ENCODE data around the gene TMEM161B. TPM values are rescaled to one million over a fixed set of nuclear protein-coding genes. Genes with fewer than 3 reads are reported as not detected.

The TMEM161B gene
- polyA plus RNA-seq, 2 of the 4 experiments (the other 2 are of a cell fraction), result 12.9 to 30.4 TPM

- H3K27ac ChIP-seq, result no peak overlapping the region
- ChIA-PET POLR2A (no interaction called here), CTCF (no interaction called here)
- H3K4me3 ChIP-seq, result no peak overlapping the region
- no peak overlapping the region for H3K4me2 ChIP-seq
- no peak for FAIRE-seq
- TF ChIP-seq HES2 (IDR thresholded peaks at IDR 0.05), result no peak
- no peak for TF ChIP-seq CTCF (IDR thresholded peaks at IDR 0.05)
- no peak for TF ChIP-seq HEYL (CRISPR knock-in tag; IDR thresholded peaks at IDR 0.05)
- no peak for TF ChIP-seq MAFK (IDR thresholded peaks at IDR 0.05; ENCODE audit: partially characterized antibody)
- no peak for TF ChIP-seq HOXA7 (CRISPR knock-in tag; IDR thresholded peaks at IDR 0.05)
- TF ChIP-seq HOXB13 (CRISPR knock-in tag; IDR thresholded peaks at IDR 0.05; ENCODE audit: low read depth), result no peak
- no peak for TF ChIP-seq RAD21 (conservative IDR thresholded peaks at IDR 0.05 in 1 of 2, IDR thresholded peaks at IDR 0.05 in 1 of 2)
- no peak for TF ChIP-seq POLR2A (IDR thresholded peaks at IDR 0.05; ENCODE audit: low read length)
- no peak for ATAC-seq
- no peaks in the 10 kb centered on the region for H3K4me1 ChIP-seq
- no peak for DNase-seq (ENCODE audit: low read depth in 1 of 2, low spot score in 1 of 2)
- H3K9me3 ChIP-seq, result 0 out of 3 replicates have a peak, but pooled peaks cover 7% of the 10 kb centered on the region
Measured at GRCh38 chr5:88298425-88298824, 29.8 kb upstream of the TMEM161B start.

GRCh38 chr5:88290801-88291200, 22.2 kb upstream of the TMEM161B start:
- H3K4me1 ChIP-seq, result no peaks in the 10 kb centered on the region
- no peak for DNase-seq (ENCODE audit: low read depth in 1 of 2, low spot score in 1 of 2)
- H3K27ac ChIP-seq, result no peak overlapping the region
- CTCF ChIA-PET, result no interaction called here
- FAIRE-seq, result no peak
- H3K9me3 ChIP-seq, result 0 out of 3 replicates have a peak, but pooled peaks cover 7% of the 10 kb centered on the region
- POLR2A ChIA-PET, result no interaction called here
- no peak for ATAC-seq
- TF ChIP-seq E2F6 (IDR thresholded peaks at IDR 0.05; ENCODE audit: borderline replicate concordance, low read depth) (no peak), KDM1A (IDR thresholded peaks at IDR 0.05; ENCODE audit: low read depth) (no peak), RARB (CRISPR knock-in tag; IDR thresholded peaks at IDR 0.05) (no peak), REST (IDR thresholded peaks at IDR 0.05) (no peak), BHLHE40 (IDR thresholded peaks at IDR 0.05; ENCODE audit: low read depth, low read length) (no peak), TFCP2L1 (CRISPR knock-in tag; IDR thresholded peaks at IDR 0.05) (no peak), SMC3 (IDR thresholded peaks at IDR 0.05) (no peak), HOXB13 (CRISPR knock-in tag; IDR thresholded peaks at IDR 0.05; ENCODE audit: low read depth) (no peak), ELK1 (IDR thresholded peaks at IDR 0.05; ENCODE audit: low read depth, low read length) (no peak), CEBPB (IDR thresholded peaks at IDR 0.05) (no peak), JUNB (IDR thresholded peaks at IDR 0.05) (no peak), HMGXB4 (CRISPR knock-in tag; IDR thresholded peaks at IDR 0.05; ENCODE audit: borderline replicate concordance) (no peak), CTCF (IDR thresholded peaks at IDR 0.05) (no peak), EP300 (IDR thresholded peaks at IDR 0.05) (no peak), HOXA7 (CRISPR knock-in tag; IDR thresholded peaks at IDR 0.05) (no peak), HEYL (CRISPR knock-in tag; IDR thresholded peaks at IDR 0.05) (no peak), ZFP36 (IDR thresholded peaks at IDR 0.05; ENCODE audit: borderline replicate concordance, partially characterized antibody) (no peak), CHD2 (IDR thresholded peaks at IDR 0.05; ENCODE audit: low read length, partially characterized antibody) (no peak), MAZ (IDR thresholded peaks at IDR 0.05; ENCODE audit: borderline replicate concordance, low read depth, low read length) (no peak)
- 61% methylated on average over 3 of the region's 3 CpGs for WGBS (ENCODE audit: missing lambda C conversion rate)
- no peak overlapping the region for H3K4me2 ChIP-seq
- H3K4me3 ChIP-seq, result no peak overlapping the region
